ENCODE data around the gene CNTNAP2. TPM values are rescaled to one million over a fixed set of nuclear protein-coding genes. Genes with fewer than 3 reads are reported as not detected.
"Not testable (repeated sequence)": the region's sequence is repeated elsewhere in the genome, so short reads cannot be mapped to it uniquely, and the experiment has no call there.

CNTNAP2 gene
- total and polyA plus RNA-seq, 3 donors from 2014 or later: 4.3 to 6.1 (median 4.4) TPM

- H3K27ac ChIP-seq: no peak overlapping the region
- 86 to 92% methylated on average over 11 of the region's 11 CpGs for WGBS, 2 donors
- no peak overlapping the region for H3K4me3 ChIP-seq
- H3K9me3 ChIP-seq: no peaks in the 10 kb centered on the region
- TF ChIP-seq POLR2A (IDR thresholded peaks at IDR 0.05) (no peak), CTCF (IDR thresholded peaks at IDR 0.05) (no peak)
- H3K36me3 ChIP-seq (ENCODE audit: low read depth, missing control alignments): no peaks in the 10 kb centered on the region
- intact Hi-C loops (cut with DNase I; ENCODE audit: low total_unique reads): no loop called here
- no peaks in the 10 kb centered on the region for H3K4me1 ChIP-seq
- no peak for DNase-seq
- H3K27me3 ChIP-seq: no peaks in the 10 kb centered on the region
Observed at GRCh38 chr7:148419856-148420832, 2303.5 kb downstream of the CNTNAP2 start.

GRCh38 chr7:148422030-148422429 lies 2305.4 kb downstream of the CNTNAP2 start:
- no peak overlapping the region for H3K27ac ChIP-seq
- no peaks in the 10 kb centered on the region for H3K36me3 ChIP-seq (ENCODE audit: low read depth, missing control alignments)
- WGBS, 2 donors: 94 to 95% methylated on average over 5 of the region's 5 CpGs
- no peak overlapping the region for H3K4me3 ChIP-seq
- intact Hi-C loops (cut with DNase I; ENCODE audit: low total_unique reads): no loop called here
- H3K9me3 ChIP-seq: no peaks in the 10 kb centered on the region
- TF ChIP-seq POLR2A (IDR thresholded peaks at IDR 0.05) (no peak), CTCF (IDR thresholded peaks at IDR 0.05) (no peak)
- no peaks in the 10 kb centered on the region for H3K27me3 ChIP-seq
- DNase-seq: no peak
- no peaks in the 10 kb centered on the region for H3K4me1 ChIP-seq

- H3K27me3 ChIP-seq; DNase-seq; H3K4me3 ChIP-seq; H3K36me3 ChIP-seq (ENCODE audit: low read depth, missing control alignments); H3K4me1 ChIP-seq; H3K9me3 ChIP-seq; H3K27ac ChIP-seq; intact Hi-C loops (cut with DNase I; ENCODE audit: low total_unique reads): not testable (repeated sequence)
- 89 to 92% methylated on average over 12 to 21 of the region's 24 CpGs for WGBS, 2 donors
Observed at GRCh38 chr7:148426393-148426792, 2309.8 kb downstream of the CNTNAP2 start.

- WGBS, 2 donors: 85 to 96% methylated on average over 3 of the region's 3 CpGs
- DNase-seq: not testable (repeated sequence)
Observed at GRCh38 chr7:148430690-148431089, 2314.1 kb downstream of the CNTNAP2 start.

GRCh38 chr7:148433521-148434180 lies 2317.1 kb downstream of the CNTNAP2 start:
- WGBS, 2 donors: 65 to 78% methylated on average over 3 of the region's 3 CpGs
- no peak for DNase-seq
- Histone ChIP-seq H3K27me3 (no peaks in the 10 kb centered on the region), H3K4me1 (no peaks in the 10 kb centered on the region), H3K4me3 (no peak overlapping the region), H3K27ac (no peak overlapping the region), H3K36me3 (ENCODE audit: low read depth, missing control alignments) (no peaks in the 10 kb centered on the region), H3K9me3 (no peaks in the 10 kb centered on the region)
- intact Hi-C loops (cut with DNase I; ENCODE audit: low total_unique reads): no loop called here
- TF ChIP-seq CTCF (IDR thresholded peaks at IDR 0.05) (no peak), POLR2A (IDR thresholded peaks at IDR 0.05) (no peak)

More at GRCh38 chr7:148430690-148431089, 2314.1 kb downstream of the CNTNAP2 start:
- H3K4me1 ChIP-seq; H3K36me3 ChIP-seq (ENCODE audit: low read depth, missing control alignments); H3K27ac ChIP-seq; H3K27me3 ChIP-seq; H3K4me3 ChIP-seq; H3K9me3 ChIP-seq; intact Hi-C loops (cut with DNase I; ENCODE audit: low total_unique reads): not testable (repeated sequence)

Data from testis (tissue), 3 donors.